Keratinocyte (primary cell): ENCODE measurements around the gene IARS1. TPM values are rescaled to one million over a fixed set of nuclear protein-coding genes. Genes with fewer than 3 reads are reported as not detected.

Experiments
- DNase-seq: peaks from one replicate; pipeline ENCODE4 v3.0.0-alpha.2; 2011; ENCODE audit warnings: low read depth, missing footprints, low spot score
- FAIRE-seq: peaks from 2 replicates; lab custom pipeline; 2011; peaks lifted over from hg19 to GRCh38; lab: Jason Lieb, UNC
- H2AFZ ChIP-seq: 2 replicates; pipeline ENCODE4 v1.6.0; 2012; ENCODE audit warnings: low read length, control low read depth, inconsistent platforms; ENCODE audit not compliant: control insufficient read depth
- H3K27ac ChIP-seq: 2 replicates; pipeline ENCODE4 v1.5.1; 2011; ENCODE audit warnings: low read length; ENCODE audit not compliant: control insufficient read depth, insufficient read depth
- H3K27me3 ChIP-seq: 3 replicates; pipeline ENCODE4 v1.6.0; 2011; ENCODE audit warnings: low read length; ENCODE audit not compliant: control insufficient read depth, insufficient read depth; ENCODE audit errors: extremely low read depth
- H3K36me3 ChIP-seq, 2 experiments: 2 replicates in 1 of 2; 3 replicates in 1 of 2; pipeline ENCODE4 v1.5.1; 2011; ENCODE audit warnings: low read length in 2 of 2, mild to moderate bottlenecking in 1 of 2; ENCODE audit not compliant: control insufficient read depth in 2 of 2, insufficient read depth in 2 of 2; ENCODE audit errors: extremely low read depth in 1 of 2
- H3K4me1 ChIP-seq: 3 replicates; pipeline ENCODE4 v1.5.1; 2011; ENCODE audit warnings: low read length; ENCODE audit not compliant: control insufficient read depth, insufficient read depth; ENCODE audit errors: extremely low read depth
- H3K4me2 ChIP-seq: 3 replicates; pipeline ENCODE4 v1.6.0; 2011; ENCODE audit warnings: low read depth, low read length; ENCODE audit not compliant: control insufficient read depth, insufficient read depth; ENCODE audit errors: extremely low read depth
- H3K4me3 ChIP-seq, 3 experiments: fragments of 200-600 bp in 1 of 3; sonication (generic) in 1 of 3; 2 replicates in 2 of 3; 3 replicates in 1 of 3; pipeline ENCODE4 v1.5.1; 2011 to 2016; ENCODE audit warnings: low read length in 3 of 3, mild to moderate bottlenecking in 3 of 3, control low read depth in 2 of 3, inconsistent platforms in 1 of 3, low read depth in 1 of 3, mixed read lengths in 1 of 3, mixed run types in 1 of 3, moderate library complexity in 1 of 3; ENCODE audit not compliant: control insufficient read depth in 2 of 3, insufficient read depth in 2 of 3; ENCODE audit errors: extremely low read depth in 1 of 3
- H3K79me2 ChIP-seq: 2 replicates; pipeline ENCODE4 v1.6.0; 2012; ENCODE audit warnings: low read length; ENCODE audit not compliant: control insufficient read depth, insufficient read depth
- H3K9ac ChIP-seq: 3 replicates; pipeline ENCODE4 v1.6.0; 2011; ENCODE audit warnings: low read length; ENCODE audit not compliant: control insufficient read depth, insufficient read depth; ENCODE audit errors: extremely low read depth
- H3K9me1 ChIP-seq: 3 replicates; pipeline ENCODE4 v1.6.0; 2011; ENCODE audit warnings: low read length; ENCODE audit not compliant: control insufficient read depth, insufficient read depth; ENCODE audit errors: extremely low read depth
- H3K9me3 ChIP-seq: 2 replicates; pipeline ENCODE4 v1.5.1; 2012; ENCODE audit warnings: low read depth, low read length; ENCODE audit not compliant: control insufficient read depth
- H4K20me1 ChIP-seq: 3 replicates; pipeline ENCODE4 v1.6.0; 2011; ENCODE audit warnings: low read length; ENCODE audit not compliant: control insufficient read depth, insufficient read depth; ENCODE audit errors: extremely low read depth
- CTCF ChIP-seq, 3 experiments: IDR thresholded peaks in 1 of 3; conservative IDR thresholded peaks in 1 of 3; optimal IDR thresholded peaks in 1 of 3; 2 replicates in 2 of 3; 3 replicates in 1 of 3; pipeline versions ENCODE3 to v1.5.1; 2011; ENCODE audit warnings: low read length in 3 of 3, mild to moderate bottlenecking in 3 of 3, moderate library complexity in 2 of 3, control low read depth in 1 of 3, inconsistent platforms in 1 of 3; ENCODE audit not compliant: insufficient read depth in 2 of 3; ENCODE audit errors: extremely low read depth in 1 of 3
- EZH2 ChIP-seq: IDR thresholded peaks from one replicate; pipeline ENCODE4 v1.6.1; 2012; ENCODE audit warnings: inconsistent platforms, mild to moderate bottlenecking, low read length, moderate library complexity
- dilution Hi-C: fragments of 300-500 bp; cut with MboI; formaldehyde crosslinking; loops from one replicate; pipeline ENCODE4 v1.7.0; 2020; ENCODE audit warnings: low sequenced_read_pairs; ENCODE audit not compliant: extremely low pct_ligation_motif_present
- polyA plus RNA-seq, 5 experiments: library from polyadenylated mRNA; depleted of rRNA in 3 of 5; stranded (reverse) in 3 of 5; stranded (forward) in 1 of 5; unstranded in 1 of 5; fragments of >200 nt; gene quantifications; 1 replicate in 1 of 5; 2 replicates in 3 of 5; 3 replicates in 1 of 5; pipeline versions ENCODE4 v1.2.1 to v1.2.3, GENCODE V29; 2011 to 2012; ENCODE audit warnings: missing spikeins in 2 of 5, low read depth in 1 of 5, low replicate concordance in 1 of 5

IARS1 gene
- polyA plus RNA-seq, 1 donor (not counting 4 experiments of a cell fraction or from before 2014, with no cell fraction given): 88.4 TPM

- no peak overlapping the region for H3K9ac ChIP-seq
- H3K27ac ChIP-seq: no peak overlapping the region
- H3K79me2 ChIP-seq: no peaks in the 10 kb centered on the region
- H2AFZ ChIP-seq: no peak overlapping the region
- TF ChIP-seq EZH2: no peak
- no peak for TF ChIP-seq CTCF (optimal IDR thresholded peaks at IDR 0.05 in 1 of 3, IDR thresholded peaks at IDR 0.05 in 1 of 3, conservative IDR thresholded peaks at IDR 0.05 in 1 of 3; ENCODE audit: extremely low read depth in 1 of 3, insufficient read depth in 2 of 3, low read length in 3 of 3)
- no peak overlapping the region for H3K4me2 ChIP-seq
- peaks cover 0 to 7% of the 10 kb centered on the region in 2 experiments for H3K36me3 ChIP-seq
- H3K27me3 ChIP-seq: no peaks in the 10 kb centered on the region
- dilution Hi-C loops: no loop called here
- no peaks in the 10 kb centered on the region for H3K9me1 ChIP-seq
- H3K4me1 ChIP-seq: peaks cover 5% of the 10 kb centered on the region
- no peak overlapping the region for H3K4me3 ChIP-seq
- FAIRE-seq: no peak
- no peaks in the 10 kb centered on the region for H4K20me1 ChIP-seq
- DNase-seq: no peak
- H3K9me3 ChIP-seq: no peaks in the 10 kb centered on the region
Measured at GRCh38 chr9:92332577-92333281, 39.2 kb upstream of the IARS1 start.

GRCh38 chr9:92328225-92328624 lies 34.7 kb upstream of the IARS1 start:
- Histone ChIP-seq H3K36me3 (peaks cover 0 to 5% of the 10 kb centered on the region in 2 experiments), H4K20me1 (no peaks in the 10 kb centered on the region), H2AFZ (no peak overlapping the region), H3K4me2 (peak overlapping the region; percentile 84), H3K9ac (peak overlapping the region; percentile 44), H3K27me3 (no peaks in the 10 kb centered on the region), H3K4me3 (no peak overlapping the region), H3K4me1 (peaks cover 27% of the 10 kb centered on the region), H3K9me3 (no peaks in the 10 kb centered on the region), H3K27ac (peak overlapping the region; percentile 59), H3K9me1 (no peaks in the 10 kb centered on the region), H3K79me2 (peaks cover 18% of the 10 kb centered on the region)
- dilution Hi-C loops: no loop called here
- no peak for DNase-seq
- TF ChIP-seq CTCF (optimal IDR thresholded peaks at IDR 0.05 in 1 of 3, IDR thresholded peaks at IDR 0.05 in 1 of 3, conservative IDR thresholded peaks at IDR 0.05 in 1 of 3; ENCODE audit: extremely low read depth in 1 of 3, insufficient read depth in 2 of 3, low read length in 3 of 3) (peak; percentile 14 to 49 (median 19)), EZH2 (no peak)
- no peak for FAIRE-seq
